K562 (cell line): ENCODE results near the gene SNAPC2. TPM values are rescaled to one million over a fixed set of nuclear protein-coding genes. Genes with fewer than 3 reads are reported as not detected.
"Not testable (repeated sequence)": the region's sequence is repeated elsewhere in the genome, so short reads cannot be mapped to it uniquely, and the experiment has no call there.

ENCODE experiments used
- ATAC-seq: fragments of 200-7000 bp; cut with Tn5 transposase; 3 replicates; pipeline ENCODE4 v1.9.1; 2020; ENCODE audit warnings: moderate library complexity
- BruUV-seq: library from RNA; stranded (reverse); fragments of 400-500 nt; replicated peaks from 2 replicates; lab custom pipeline; 2021; lab: Mats Ljungman, UMichigan
- CTCF ChIA-PET: fragments of 300-600 bp; formaldehyde crosslinking; extraction: SDS; loops from one replicate; lab custom pipeline; 2021; ENCODE audit warnings: low intra/inter-chr PET ratio; lab: Yijun Ruan, JAX
- POLR2A ChIA-PET: fragments of 300-600, 350-650 bp; sonication (Branson Sonifier 250); formaldehyde crosslinking; extraction: SDS; loops from one replicate; lab custom pipeline; 2021; ENCODE audit warnings: antibody characterized with exemption, inconsistent platforms; lab: Yijun Ruan, JAX
- DNase-seq, 4 experiments: peaks; one replicate each; pipeline versions ENCODE4 v3.0.0 to v3.0.0-alpha.2; 2011 to 2018; ENCODE audit warnings: low spot score in 3 of 4, mixed read lengths in 3 of 4; ENCODE audit errors: extremely low read depth in 1 of 4
- FAIRE-seq: peaks from 2 replicates; lab custom pipeline; 2011; peaks lifted over from hg19 to GRCh38; lab: Jason Lieb, UNC
- H2AFZ ChIP-seq: 2 replicates; pipeline ENCODE4 v1.6.0; 2011; ENCODE audit warnings: low read depth, low read length, control low read depth, inconsistent platforms
- H3K27ac ChIP-seq: fragments of 200-600 bp; 3 replicates; pipeline ENCODE4 v1.8.0; 2011; ENCODE audit warnings: low read depth, mild to moderate bottlenecking, control low read depth, inconsistent platforms, low read length, moderate library complexity, mixed read lengths; ENCODE audit errors: extremely low read depth
- H3K27me3 ChIP-seq, 2 experiments: fragments of 300-600 bp in 1 of 2; 2 replicates in 1 of 2; 3 replicates in 1 of 2; pipeline versions ENCODE4 v1.6.0 to v1.8.0; 2011; ENCODE audit warnings: inconsistent platforms in 2 of 2, low read length in 2 of 2, mild to moderate bottlenecking in 1 of 2, mixed read lengths in 1 of 2, moderate library complexity in 1 of 2; ENCODE audit not compliant: control insufficient read depth in 2 of 2, insufficient read depth in 2 of 2
- H3K36me3 ChIP-seq: fragments of 300-600 bp; 3 replicates; pipeline ENCODE4 v1.8.0; 2011; ENCODE audit warnings: mild to moderate bottlenecking, low read length, inconsistent platforms; ENCODE audit not compliant: control insufficient read depth, insufficient read depth
- H3K4me1 ChIP-seq, 2 experiments: fragments of 200-600 bp in 1 of 2; replicated peaks in 1 of 2; 2 replicates in 1 of 2; 3 replicates in 1 of 2; pipeline versions ENCODE4 v1.5.1 to v1.8.0; 2011; ENCODE audit warnings: inconsistent platforms in 2 of 2, low read length in 2 of 2, mild to moderate bottlenecking in 1 of 2, mixed read lengths in 1 of 2, moderate library complexity in 1 of 2; ENCODE audit not compliant: control insufficient read depth in 2 of 2, insufficient read depth in 2 of 2
- H3K4me2 ChIP-seq: 2 replicates; pipeline ENCODE4 v1.6.1; 2011; ENCODE audit warnings: low read length, control low read depth, inconsistent platforms, mixed read lengths; ENCODE audit not compliant: insufficient read depth
- H3K4me3 ChIP-seq: fragments of 200-600 bp; sonication (generic), shearing (Covaris generic); 2 replicates; pipeline ENCODE4 v1.5.1; 2016; ENCODE audit warnings: control low read depth, inconsistent platforms
- H3K79me2 ChIP-seq: fragments of 200-600 bp; 3 replicates; pipeline ENCODE4 v1.8.0; 2011; ENCODE audit warnings: low read length, inconsistent platforms; ENCODE audit not compliant: control insufficient read depth, insufficient read depth
- H3K9ac ChIP-seq, 2 experiments: 2 replicates each; pipeline versions ENCODE4 v1.6.0 to v1.6.1; 2011; ENCODE audit warnings: low read depth in 2 of 2, low read length in 2 of 2, control low read depth in 1 of 2, inconsistent platforms in 1 of 2, mild to moderate bottlenecking in 1 of 2, mixed read lengths in 1 of 2; ENCODE audit not compliant: insufficient read depth in 1 of 2
- H3K9me1 ChIP-seq: one replicate; pipeline ENCODE4 v1.6.0; 2011; ENCODE audit warnings: inconsistent platforms, mild to moderate bottlenecking, low read length, moderate library complexity; ENCODE audit not compliant: control insufficient read depth, insufficient read depth
- H3K9me3 ChIP-seq: replicated peaks from 2 replicates; pipeline ENCODE4 v1.5.1; 2011; ENCODE audit warnings: low read depth, low read length, inconsistent platforms; ENCODE audit not compliant: control insufficient read depth, insufficient read depth
- H4K20me1 ChIP-seq: replicated peaks from 2 replicates; pipeline ENCODE4 v1.6.1; 2011; ENCODE audit warnings: low read length, inconsistent platforms, mixed read lengths; ENCODE audit not compliant: control insufficient read depth, insufficient read depth
- ARID1B ChIP-seq: fragments of 450-650 bp; IDR thresholded peaks from 2 replicates; pipeline ENCODE4 v1.6.1; 2016; ENCODE audit warnings: antibody characterized with exemption, mild to moderate bottlenecking, inconsistent platforms
- ATF3 ChIP-seq, 2 experiments: fragments of 450-650 bp in 1 of 2; sonication (generic) in 1 of 2; formaldehyde crosslinking in 1 of 2; IDR thresholded peaks in 1 of 2; conservative IDR thresholded peaks in 1 of 2; 2 replicates each; pipeline versions ENCODE4 v1.6.1 to v1.8.1; 2016 to 2023; ENCODE audit warnings: mild to moderate bottlenecking in 2 of 2, moderate library complexity in 2 of 2, inconsistent platforms in 1 of 2, missing genetic modification reagents in 1 of 2
- FOSL1 ChIP-seq: fragments of 200-800 bp; sonication (Bioruptor generic); conservative IDR thresholded peaks from 2 replicates; pipeline ENCODE4 v1.6.1; 2016; ENCODE audit warnings: missing genetic modification characterization, missing compliant biosample characterization
- JUN ChIP-seq, 2 experiments: sonication (generic) in 1 of 2; formaldehyde crosslinking in 1 of 2; IDR thresholded peaks; 2 replicates each; pipeline versions ENCODE4 v1.6.1 to v1.8.0; 2012 to 2022; ENCODE audit warnings: borderline replicate concordance in 2 of 2, mild to moderate bottlenecking in 2 of 2, improper control_type of control experiment in 1 of 2, low read depth in 1 of 2, low read length in 1 of 2, missing genetic modification reagents in 1 of 2
- JUND ChIP-seq, 2 experiments: IDR thresholded peaks; 2 replicates in 1 of 2; 3 replicates in 1 of 2; pipeline ENCODE4 v1.6.1; 2011; ENCODE audit warnings: borderline replicate concordance in 2 of 2, low read depth in 2 of 2, low read length in 2 of 2, improper control_type of control experiment in 1 of 2, missing biosample characterization in 1 of 2, missing genetic modification characterization in 1 of 2, missing genetic modification reagents in 1 of 2
- RBFOX2 ChIP-seq: fragments of 200-400 bp; formaldehyde crosslinking; IDR thresholded peaks from 2 replicates; pipeline ENCODE4 v1.6.1; 2017; ENCODE audit warnings: low read depth, mild to moderate bottlenecking, low read length, moderate library complexity
- SMARCA4 ChIP-seq: fragments of 450-650 bp; IDR thresholded peaks from 2 replicates; pipeline ENCODE4 v1.6.1; 2016
- SMARCE1 ChIP-seq: fragments of 450-650 bp; IDR thresholded peaks from 2 replicates; pipeline ENCODE4 v1.7.1; 2016; ENCODE audit warnings: mild to moderate bottlenecking
- ZNF384 ChIP-seq: IDR thresholded peaks from 2 replicates; pipeline ENCODE4 v1.6.1; 2012; ENCODE audit warnings: low read depth, low read length, improper control_type of control experiment
- WGBS: fragments of 100-300 bp; shearing (Covaris generic); methylation state at CpG from one replicate; pipeline ENCODE4 v1.1.6; 2016; ENCODE audit warnings: low coverage, mixed read lengths; ENCODE audit not compliant: insufficient coverage; ENCODE audit errors: missing lambda C conversion rate; 5-methylcytosine and 5-hydroxymethylcytosine counted together
- in situ Hi-C: fragments of 300-500 bp; cut with MboI; formaldehyde crosslinking; loops from 4 replicates; pipeline ENCODE4 v1.15.0; 2018; ENCODE audit warnings: inconsistent platforms, mixed read lengths
- intact Hi-C: fragments of 100-400 bp; cut with micrococcal nuclease; formaldehyde crosslinking; loops from 2 replicates; pipeline ENCODE4 v1.14.2; 2022
- polyA plus RNA-seq, 8 experiments: library from polyadenylated mRNA; depleted of rRNA in 4 of 8; stranded (reverse) in 5 of 8; unstranded in 3 of 8; fragments of >200 nt; fragmentation: Nextera tagmentation in 2 of 8; fragmentation: Illumina TruSeq in 1 of 8; extraction: Ambion mirVana in 2 of 8; extraction: Trizol in 1 of 8; gene quantifications; 2 replicates each; pipeline versions ENCODE4 v1.2.1 to v1.2.3, GENCODE V29; 2011 to 2014; ENCODE audit warnings: inconsistent platforms in 1 of 8, missing spikeins in 1 of 8
- total RNA-seq, 7 experiments: library from RNA; depleted of rRNA in 6 of 7; stranded (reverse); fragments of >200 nt in 6 of 7; fragmentation: Illumina TruSeq in 2 of 7; extraction: Trizol in 2 of 7; gene quantifications; 2 replicates each; pipeline versions ENCODE4 v1.2.1 to v1.2.3, GENCODE V29; 2011 to 2021; ENCODE audit warnings: low replicate concordance in 1 of 7
- TF ChIP-seq, protein P1 (sequence below), 2 experiments: fragments of 450-650 bp; IDR thresholded peaks; 2 replicates each; pipeline ENCODE4 v1.6.1; 2016

SNAPC2 gene
- total and polyA plus RNA-seq, 9 of the 15 experiments (the other 6 are each of a cell fraction or from before 2014, with no cell fraction given), result 0.59 to 45.1 (median 15.3) TPM

DNA sequence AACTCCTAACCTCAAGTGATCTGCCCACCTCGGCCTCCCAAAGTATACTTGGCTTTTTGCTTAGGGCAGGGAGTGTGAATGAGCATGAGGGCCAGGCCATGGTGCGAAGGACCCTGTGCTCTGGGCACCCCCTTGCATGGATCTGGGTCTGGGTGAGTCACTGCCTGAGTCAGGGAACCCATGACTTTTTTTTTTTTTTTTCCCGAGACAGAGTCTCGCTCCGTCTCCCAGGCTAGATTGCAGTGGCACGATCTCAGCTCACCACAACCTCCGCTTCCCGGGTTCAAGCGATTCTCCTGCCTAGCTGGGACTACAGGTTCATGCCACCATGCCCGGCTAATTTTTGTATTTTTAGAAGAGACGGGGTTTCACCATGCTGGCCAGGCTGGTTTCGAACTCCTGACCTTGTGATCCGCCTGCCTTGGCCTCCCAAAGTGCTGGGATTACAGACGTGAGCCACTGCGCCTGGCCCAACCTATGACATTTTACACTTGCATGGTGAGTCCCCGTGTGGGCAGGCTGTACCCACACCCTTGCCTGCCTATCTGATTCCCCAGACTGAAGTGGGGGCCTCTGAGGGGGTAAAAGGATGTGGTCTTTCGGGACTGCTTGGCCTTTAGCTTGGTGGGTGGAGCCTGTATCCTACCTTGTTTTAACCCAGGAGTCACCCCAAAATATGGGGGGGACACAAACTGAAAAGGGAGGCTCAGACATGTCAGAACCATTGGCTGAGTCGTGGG, 26.6 kb upstream of the SNAPC2 start:
- H3K9ac ChIP-seq, result peak overlapping the region in 1 of 2 experiments; percentile 52; a peak in 1 of 4 replicates
- H3K79me2 ChIP-seq; H3K27me3 ChIP-seq; intact Hi-C loops; H2AFZ ChIP-seq; in situ Hi-C loops; FAIRE-seq; H3K4me2 ChIP-seq; H3K36me3 ChIP-seq; H3K27ac ChIP-seq; H3K9me3 ChIP-seq; BruUV-seq; H4K20me1 ChIP-seq; CTCF ChIA-PET; H3K4me3 ChIP-seq; H3K9me1 ChIP-seq; TF ChIP-seq ATF3 (CRISPR knock-in tag; conservative IDR thresholded peaks at IDR 0.05); JUND (tag; IDR thresholded peaks at IDR 0.05; ENCODE audit: borderline replicate concordance, low read depth, low read length); JUN (CRISPR knock-in tag; IDR thresholded peaks at IDR 0.05; ENCODE audit: borderline replicate concordance): not testable (repeated sequence)
- peaks cover 9 to 25% of the 10 kb centered on the region in 2 experiments for H3K4me1 ChIP-seq
- POLR2A ChIA-PET, result interaction anchor here (8.2 kb wide), 1 partner anchor 8 kb away, joined by 72 read pairs; the partner anchor contains the start of gene MAP2K7
- WGBS, result 68% methylated on average over 13 of the region's 18 CpGs
- TF ChIP-seq ATF3 (IDR thresholded peaks at IDR 0.05) (peak; percentile 73; the same call in 1 of the 2 replicates), JUND (IDR thresholded peaks at IDR 0.05; ENCODE audit: borderline replicate concordance, low read depth, low read length) (peak; percentile 51; the same call in 1 of the 2 replicates), ZNF384 (peak; percentile 68), RBFOX2 (0 out of 2 replicates have a peak, but pooled peaks have one; percentile 15), SMARCE1 (peak; percentile 54; the same call in 1 of the 2 replicates), ARID1B (peak; percentile 32; the same call in 1 of the 2 replicates), SMARCA4 (peak; percentile 24; the same call in 1 of the 2 replicates), FOSL1 (tag) (peak; percentile 95), JUN (IDR thresholded peaks at IDR 0.05; ENCODE audit: borderline replicate concordance, low read depth, low read length) (0 out of 2 replicates have a peak, but pooled peaks have one; percentile 55)
- TF ChIP-seq, protein P1, sequence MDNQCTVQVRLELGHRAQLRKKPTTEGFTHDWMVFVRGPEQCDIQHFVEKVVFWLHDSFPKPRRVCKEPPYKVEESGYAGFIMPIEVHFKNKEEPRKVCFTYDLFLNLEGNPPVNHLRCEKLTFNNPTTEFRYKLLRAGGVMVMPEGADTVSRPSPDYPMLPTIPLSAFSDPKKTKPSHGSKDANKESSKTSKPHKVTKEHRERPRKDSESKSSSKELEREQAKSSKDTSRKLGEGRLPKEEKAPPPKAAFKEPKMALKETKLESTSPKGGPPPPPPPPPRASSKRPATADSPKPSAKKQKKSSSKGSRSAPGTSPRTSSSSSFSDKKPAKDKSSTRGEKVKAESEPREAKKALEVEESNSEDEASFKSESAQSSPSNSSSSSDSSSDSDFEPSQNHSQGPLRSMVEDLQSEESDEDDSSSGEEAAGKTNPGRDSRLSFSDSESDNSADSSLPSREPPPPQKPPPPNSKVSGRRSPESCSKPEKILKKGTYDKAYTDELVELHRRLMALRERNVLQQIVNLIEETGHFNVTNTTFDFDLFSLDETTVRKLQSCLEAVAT (IDR thresholded peaks at IDR 0.05), result peak in 1 of 2 experiments; percentile 97; a peak in 2 of 4 replicates
- TF ChIP-seq, all 486 proteins: peak for 10; not testable (repeated sequence) for 476
- DNase-seq, ATAC-seq: not testable (repeated sequence)
